Measurements from ENCODE around the gene BCL2.
"Not testable (repeated sequence)": the region's sequence is repeated elsewhere in the genome, so short reads cannot be mapped to it uniquely, and the experiment has no call there.

The BCL2 gene

DNA sequence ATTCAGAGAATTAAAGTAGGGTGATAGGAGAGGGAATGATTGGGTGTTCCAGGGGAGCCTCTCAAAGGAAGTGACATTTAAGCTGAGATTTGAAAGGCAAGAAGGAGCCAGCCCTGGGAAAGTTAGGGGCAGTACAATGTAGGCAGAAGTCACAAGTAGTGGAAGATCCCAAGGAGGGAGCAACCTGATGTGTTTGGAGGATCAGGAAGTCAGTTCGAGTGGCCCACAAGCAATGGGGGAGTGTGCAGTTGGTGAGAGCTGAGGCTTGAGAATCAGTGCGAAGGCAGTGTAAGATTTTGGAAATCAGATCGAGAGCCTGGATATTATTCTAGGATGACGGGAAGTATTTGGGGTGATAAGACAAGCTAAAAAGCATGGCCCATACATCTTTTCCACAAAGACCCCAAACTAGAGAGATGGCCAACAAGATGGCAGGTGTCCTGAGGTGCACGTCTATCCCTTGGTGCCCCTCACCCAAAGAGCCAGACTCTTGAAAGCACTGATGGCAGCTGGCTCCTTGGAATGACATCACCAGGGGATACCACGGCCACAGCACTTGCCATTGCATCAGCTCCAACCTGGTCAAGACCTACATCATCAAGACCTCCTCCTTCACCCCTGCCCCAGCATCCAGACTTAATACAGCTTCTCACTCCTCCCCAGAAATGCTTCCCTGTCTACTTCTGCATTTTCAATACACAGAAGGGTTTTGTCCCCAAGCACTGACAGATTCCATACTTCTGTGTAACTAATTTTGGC lies 127.3 kb downstream of the BCL2 start:
- Histone ChIP-seq H3K36me3 (ENCODE audit: control insufficient read depth, insufficient read depth, low read length) (no peaks in the 10 kb centered on the region), H3K9me3 (ENCODE audit: control insufficient read depth, low read length) (no peaks in the 10 kb centered on the region), H3K4me1 (ENCODE audit: control insufficient read depth, insufficient read depth, low read length) (no peaks in the 10 kb centered on the region), H3K27ac (ENCODE audit: insufficient read depth, low read depth, low read length, poor library complexity, severe bottlenecking) (no peak overlapping the region), H3K4me3 (ENCODE audit: insufficient read depth, low read depth, low read length) (no peak overlapping the region), H3K27me3 (ENCODE audit: control insufficient read depth, insufficient read depth, low read length, poor library complexity, severe bottlenecking) (no peaks in the 10 kb centered on the region)
- 88 to 93% methylated on average over 6 of the region's 6 CpGs for WGBS, 2 experiments

GRCh38 chr18:63191413-63191812 lies 128.2 kb downstream of the BCL2 start:
- Histone ChIP-seq H3K27ac (ENCODE audit: insufficient read depth, low read depth, low read length, poor library complexity, severe bottlenecking) (no peak overlapping the region), H3K27me3 (ENCODE audit: control insufficient read depth, insufficient read depth, low read length, poor library complexity, severe bottlenecking) (no peaks in the 10 kb centered on the region), H3K36me3 (ENCODE audit: control insufficient read depth, insufficient read depth, low read length) (no peaks in the 10 kb centered on the region), H3K4me1 (ENCODE audit: control insufficient read depth, insufficient read depth, low read length) (no peaks in the 10 kb centered on the region), H3K9me3 (ENCODE audit: control insufficient read depth, low read length) (no peaks in the 10 kb centered on the region), H3K4me3 (ENCODE audit: insufficient read depth, low read depth, low read length) (no peak overlapping the region)
- 88% methylated on average over 1 of the region's 1 CpG for WGBS, 2 experiments

DNA sequence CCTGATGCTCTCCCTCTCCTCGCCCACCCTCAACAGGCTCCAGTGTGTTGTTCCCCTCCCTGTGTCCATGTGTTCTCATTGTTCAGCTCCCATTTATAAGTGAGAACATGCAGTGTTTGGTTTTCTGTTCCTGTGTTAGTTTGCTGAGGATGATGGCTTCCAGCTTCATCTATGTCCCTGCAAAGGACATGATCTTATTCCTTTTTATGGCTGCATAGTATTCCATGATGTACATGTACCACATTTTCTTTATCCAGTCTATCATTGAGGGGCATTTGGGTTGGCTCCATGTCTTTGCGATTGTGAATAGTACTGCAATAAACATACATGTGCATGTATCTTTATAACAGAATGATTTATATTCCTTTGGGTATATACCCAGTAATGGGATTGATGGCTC lies 128.7 kb downstream of the BCL2 start:
- H3K4me3 ChIP-seq (ENCODE audit: insufficient read depth, low read depth, low read length); H3K4me1 ChIP-seq (ENCODE audit: control insufficient read depth, insufficient read depth, low read length); H3K36me3 ChIP-seq (ENCODE audit: control insufficient read depth, insufficient read depth, low read length); H3K9me3 ChIP-seq (ENCODE audit: control insufficient read depth, low read length); H3K27ac ChIP-seq (ENCODE audit: insufficient read depth, low read depth, low read length, poor library complexity, severe bottlenecking); H3K27me3 ChIP-seq (ENCODE audit: control insufficient read depth, insufficient read depth, low read length, poor library complexity, severe bottlenecking): not testable (repeated sequence)
- WGBS, 2 experiments = 92 to 100% methylated on average over 1 of the region's 2 CpGs

GRCh38 chr18:63189817-63190216 lies 129.8 kb downstream of the BCL2 start:
- no peak overlapping the region for H3K27ac ChIP-seq (ENCODE audit: insufficient read depth, low read depth, low read length, poor library complexity, severe bottlenecking)
- H3K4me3 ChIP-seq (ENCODE audit: insufficient read depth, low read depth, low read length) = no peak overlapping the region
- H3K36me3 ChIP-seq (ENCODE audit: control insufficient read depth, insufficient read depth, low read length) = no peaks in the 10 kb centered on the region
- no peaks in the 10 kb centered on the region for H3K4me1 ChIP-seq (ENCODE audit: control insufficient read depth, insufficient read depth, low read length)
- H3K27me3 ChIP-seq (ENCODE audit: control insufficient read depth, insufficient read depth, low read length, poor library complexity, severe bottlenecking) = no peaks in the 10 kb centered on the region
- WGBS, 2 experiments = 92 to 94% methylated on average over 2 of the region's 2 CpGs
- no peaks in the 10 kb centered on the region for H3K9me3 ChIP-seq (ENCODE audit: control insufficient read depth, low read length)

GRCh38 chr18:63189041-63189440 lies 130.5 kb downstream of the BCL2 start:
- H3K4me3 ChIP-seq (ENCODE audit: insufficient read depth, low read depth, low read length) = no peak overlapping the region
- no peaks in the 10 kb centered on the region for H3K27me3 ChIP-seq (ENCODE audit: control insufficient read depth, insufficient read depth, low read length, poor library complexity, severe bottlenecking)
- H3K9me3 ChIP-seq (ENCODE audit: control insufficient read depth, low read length) = no peaks in the 10 kb centered on the region
- no peak overlapping the region for H3K27ac ChIP-seq (ENCODE audit: insufficient read depth, low read depth, low read length, poor library complexity, severe bottlenecking)
- H3K36me3 ChIP-seq (ENCODE audit: control insufficient read depth, insufficient read depth, low read length) = no peaks in the 10 kb centered on the region
- 92 to 93% methylated on average over 2 of the region's 2 CpGs for WGBS, 2 experiments
- H3K4me1 ChIP-seq (ENCODE audit: control insufficient read depth, insufficient read depth, low read length) = no peaks in the 10 kb centered on the region

DNA sequence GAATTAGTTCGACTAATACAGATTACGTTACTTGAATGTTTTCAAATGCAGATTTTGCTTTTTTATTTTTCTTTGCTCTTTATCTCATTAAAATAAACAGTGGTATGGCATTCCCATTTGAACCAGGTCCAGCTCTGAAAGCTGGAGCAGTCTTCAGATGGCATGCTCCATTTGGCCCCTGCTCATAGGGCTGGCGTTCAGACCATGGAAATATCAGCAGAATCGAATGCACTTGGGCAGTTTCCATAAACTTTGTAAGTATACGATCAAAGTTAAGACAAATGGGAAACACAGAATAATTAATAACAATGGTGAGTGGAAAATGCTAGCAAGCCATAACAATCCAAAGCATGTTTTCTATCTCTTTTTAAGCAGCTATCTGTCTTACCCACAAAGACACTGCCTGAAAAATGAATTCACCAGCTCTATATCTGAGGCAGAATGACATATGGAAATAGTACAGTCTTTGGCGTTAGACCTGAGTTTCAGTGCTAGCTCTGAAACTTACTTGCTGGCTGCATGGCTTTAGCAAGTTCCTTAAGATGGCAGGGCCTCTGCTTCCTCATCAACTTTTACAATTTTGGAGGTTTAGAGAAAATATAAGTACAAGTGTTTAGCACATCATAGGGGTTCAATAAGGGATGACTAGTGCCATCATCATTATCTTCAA lies 131.6 kb downstream of the BCL2 start:
- Histone ChIP-seq H3K4me3 (ENCODE audit: insufficient read depth, low read depth, low read length) (no peak overlapping the region), H3K9me3 (ENCODE audit: control insufficient read depth, low read length) (no peaks in the 10 kb centered on the region), H3K27ac (ENCODE audit: insufficient read depth, low read depth, low read length, poor library complexity, severe bottlenecking) (no peak overlapping the region), H3K4me1 (ENCODE audit: control insufficient read depth, insufficient read depth, low read length) (no peaks in the 10 kb centered on the region), H3K36me3 (ENCODE audit: control insufficient read depth, insufficient read depth, low read length) (no peaks in the 10 kb centered on the region), H3K27me3 (ENCODE audit: control insufficient read depth, insufficient read depth, low read length, poor library complexity, severe bottlenecking) (no peaks in the 10 kb centered on the region)
- 95 to 97% methylated on average over 6 of the region's 6 CpGs for WGBS, 2 experiments

DNA sequence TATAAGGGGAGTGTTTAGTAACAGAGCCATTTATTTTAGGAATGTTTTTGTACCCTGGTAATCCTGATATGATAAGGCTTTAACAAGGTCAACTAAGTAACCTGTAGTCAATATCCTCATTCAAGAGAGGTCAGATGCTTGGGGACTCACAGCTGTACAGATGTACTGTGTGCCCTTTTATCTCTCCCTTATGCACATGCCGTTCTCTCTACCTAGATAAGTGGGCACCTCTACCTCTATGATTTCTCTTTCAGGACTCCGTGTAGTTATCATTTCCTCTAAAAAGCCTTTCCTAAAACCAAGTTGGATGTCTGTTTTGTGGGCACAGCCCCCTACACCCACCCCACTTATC lies 132.4 kb downstream of the BCL2 start:
- WGBS, 2 experiments = 93 to 97% methylated on average over 2 of the region's 2 CpGs
- H3K27ac ChIP-seq (ENCODE audit: insufficient read depth, low read depth, low read length, poor library complexity, severe bottlenecking) = no peak overlapping the region

DNA sequence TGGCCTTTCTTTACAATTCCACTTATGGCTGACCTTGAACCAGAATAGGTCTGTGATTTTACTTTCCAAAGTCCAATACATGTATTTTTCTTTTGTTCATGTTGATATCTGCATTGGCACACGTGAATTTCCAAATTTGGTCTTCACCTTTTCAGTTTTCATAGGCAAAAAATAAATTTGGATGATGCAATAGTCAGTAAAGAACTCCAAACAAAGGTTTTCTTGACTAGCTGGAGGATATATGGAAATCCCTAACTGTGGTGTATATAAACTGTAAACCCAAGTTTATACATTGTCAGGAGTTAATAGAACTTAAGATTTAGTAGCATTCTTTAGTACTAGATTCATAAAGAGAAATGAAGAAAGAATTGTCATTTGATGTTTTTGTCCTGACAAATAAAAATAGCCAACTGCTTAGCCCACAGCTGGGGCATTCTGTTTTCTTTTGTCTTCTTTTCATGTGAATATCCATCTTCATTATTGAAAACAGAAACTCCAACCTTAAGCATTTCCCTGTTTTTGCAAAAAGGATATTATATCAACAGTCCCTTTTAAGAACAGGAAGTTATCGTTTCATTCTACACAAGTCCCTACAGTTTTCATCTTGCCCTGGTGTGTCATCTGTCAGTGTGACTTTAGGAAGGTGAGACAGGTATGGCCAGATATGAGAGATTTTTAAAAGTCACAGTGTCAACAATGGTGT lies 132.9 kb downstream of the BCL2 start:
- Histone ChIP-seq H3K4me3 (ENCODE audit: insufficient read depth, low read depth, low read length) (no peak overlapping the region), H3K36me3 (ENCODE audit: control insufficient read depth, insufficient read depth, low read length) (no peaks in the 10 kb centered on the region), H3K4me1 (ENCODE audit: control insufficient read depth, insufficient read depth, low read length) (no peaks in the 10 kb centered on the region), H3K27me3 (ENCODE audit: control insufficient read depth, insufficient read depth, low read length, poor library complexity, severe bottlenecking) (no peaks in the 10 kb centered on the region), H3K9me3 (ENCODE audit: control insufficient read depth, low read length) (no peaks in the 10 kb centered on the region), H3K27ac (ENCODE audit: insufficient read depth, low read depth, low read length, poor library complexity, severe bottlenecking) (no peak overlapping the region)
- 80 to 83% methylated on average over 2 of the region's 2 CpGs for WGBS, 2 experiments

More for the DNA sequence above, 132.4 kb downstream of the BCL2 start:
- Histone ChIP-seq H3K4me1 (ENCODE audit: control insufficient read depth, insufficient read depth, low read length) (no peaks in the 10 kb centered on the region), H3K36me3 (ENCODE audit: control insufficient read depth, insufficient read depth, low read length) (no peaks in the 10 kb centered on the region), H3K4me3 (ENCODE audit: insufficient read depth, low read depth, low read length) (no peak overlapping the region), H3K9me3 (ENCODE audit: control insufficient read depth, low read length) (no peaks in the 10 kb centered on the region), H3K27me3 (ENCODE audit: control insufficient read depth, insufficient read depth, low read length, poor library complexity, severe bottlenecking) (no peaks in the 10 kb centered on the region)

GRCh38 chr18:63185984-63186383 lies 133.6 kb downstream of the BCL2 start:
- 94% methylated on average over 2 of the region's 2 CpGs; no CpG with 5 or more reads in 1 of the 2 experiments for WGBS, 2 experiments
- Histone ChIP-seq H3K4me1 (ENCODE audit: control insufficient read depth, insufficient read depth, low read length) (no peaks in the 10 kb centered on the region), H3K9me3 (ENCODE audit: control insufficient read depth, low read length) (no peaks in the 10 kb centered on the region), H3K27me3 (ENCODE audit: control insufficient read depth, insufficient read depth, low read length, poor library complexity, severe bottlenecking) (no peaks in the 10 kb centered on the region), H3K36me3 (ENCODE audit: control insufficient read depth, insufficient read depth, low read length) (no peaks in the 10 kb centered on the region), H3K27ac (ENCODE audit: insufficient read depth, low read depth, low read length, poor library complexity, severe bottlenecking) (no peak overlapping the region), H3K4me3 (ENCODE audit: insufficient read depth, low read depth, low read length) (no peak overlapping the region)
